SK-N-SH (cell line): ENCODE results near the gene ATG16L1. TPM values are rescaled to one million over a fixed set of nuclear protein-coding genes. Genes with fewer than 3 reads are reported as not detected.

Experiments
- CTCF ChIA-PET: fragments of 300-600, 350-600 bp; formaldehyde crosslinking; extraction: SDS; loops from one replicate; lab custom pipeline; 2021; lab: Yijun Ruan, JAX
- POLR2A ChIA-PET: fragments of 350-600 bp; sonication (Branson Sonifier 250); formaldehyde crosslinking; extraction: SDS; loops from one replicate; lab custom pipeline; 2020; ENCODE audit warnings: antibody characterized with exemption, inconsistent platforms; lab: Yijun Ruan, JAX
- DNase-seq: peaks from one replicate; pipeline ENCODE4 v3.0.0; 2012
- H2AFZ ChIP-seq: fragments of 200-600 bp; sonication (generic); 2 replicates; pipeline ENCODE4 v1.8.1; 2016; ENCODE audit warnings: antibody characterized with exemption, mild to moderate bottlenecking, low read depth
- H3F3A ChIP-seq: fragments of 200-600 bp; sonication (generic); replicated peaks from 2 replicates; pipeline ENCODE3; 2016; ENCODE audit warnings: antibody characterized with exemption, mild to moderate bottlenecking; ENCODE audit not compliant: insufficient read depth
- H3K27ac ChIP-seq, 2 experiments: fragments of 200-500 bp in 1 of 2; fragments of 200-600 bp in 1 of 2; sonication (Bioruptor generic) in 1 of 2; sonication (generic), shearing (Covaris generic) in 1 of 2; 2 replicates each; pipeline versions ENCODE4 v1.5.1 to v1.6.1; 2014 to 2016; ENCODE audit warnings: low read depth in 2 of 2, inconsistent platforms in 1 of 2, low read length in 1 of 2, mild to moderate bottlenecking in 1 of 2, mixed read lengths in 1 of 2
- H3K27me3 ChIP-seq: fragments of 200-600 bp; sonication (generic), shearing (Covaris generic); 2 replicates; pipeline ENCODE4 v1.6.1; 2016; ENCODE audit warnings: mixed run types; ENCODE audit not compliant: insufficient read depth
- H3K36me3 ChIP-seq, 2 experiments: fragments of 200-500 bp in 1 of 2; fragments of 200-600 bp in 1 of 2; sonication (Bioruptor generic) in 1 of 2; sonication (generic) in 1 of 2; replicated peaks in 1 of 2; 2 replicates each; pipeline versions ENCODE3 to v1.5.1; 2014 to 2016; ENCODE audit warnings: low read length in 1 of 2, mild to moderate bottlenecking in 1 of 2; ENCODE audit not compliant: insufficient read depth in 2 of 2, control insufficient read depth in 1 of 2
- H3K4me1 ChIP-seq, 2 experiments: fragments of 200-500 bp in 1 of 2; fragments of 200-600 bp in 1 of 2; sonication (Bioruptor generic) in 1 of 2; sonication (generic), shearing (Covaris generic) in 1 of 2; 2 replicates each; pipeline versions ENCODE4 v1.5.1 to v1.6.1; 2014 to 2016; ENCODE audit warnings: low read depth in 1 of 2, low read length in 1 of 2, mixed run types in 1 of 2; ENCODE audit not compliant: insufficient read depth in 2 of 2, control insufficient read depth in 1 of 2
- H3K4me2 ChIP-seq: fragments of 200-600 bp; sonication (generic), shearing (Covaris generic); 2 replicates; pipeline ENCODE4 v1.6.1; 2017; ENCODE audit warnings: mixed run types
- H3K4me3 ChIP-seq, 2 experiments: fragments of 200-500 bp in 1 of 2; fragments of 200-600 bp in 1 of 2; sonication (Bioruptor generic) in 1 of 2; sonication (generic), shearing (Covaris generic) in 1 of 2; 2 replicates each; pipeline versions ENCODE4 v1.5.1 to v1.8.1; 2014 to 2016; ENCODE audit warnings: low read depth in 2 of 2, inconsistent platforms in 1 of 2, low read length in 1 of 2, mild to moderate bottlenecking in 1 of 2, mixed read lengths in 1 of 2, moderate library complexity in 1 of 2
- H3K79me2 ChIP-seq: fragments of 200-600 bp; sonication (generic); 2 replicates; pipeline ENCODE4 v1.8.1; 2017; ENCODE audit warnings: mild to moderate bottlenecking; ENCODE audit not compliant: insufficient read depth
- H3K9ac ChIP-seq: fragments of 200-600 bp; sonication (generic); 2 replicates; pipeline ENCODE4 v1.6.1; 2017; ENCODE audit warnings: mixed run types
- H3K9me2 ChIP-seq: fragments of 200-600 bp; sonication (generic); 2 replicates; pipeline ENCODE4 v1.6.1; 2017; ENCODE audit warnings: mixed run types
- H3K9me3 ChIP-seq: fragments of 200-600 bp; sonication (generic); 2 replicates; pipeline ENCODE4 v1.6.1; 2017; ENCODE audit warnings: mixed run types, mild to moderate bottlenecking, moderate library complexity
- H4K20me1 ChIP-seq: fragments of 200-600 bp; sonication (generic); 2 replicates; pipeline ENCODE4 v1.6.1; 2017; ENCODE audit warnings: mild to moderate bottlenecking, mixed run types; ENCODE audit not compliant: insufficient read depth
- ELF1 ChIP-seq: IDR thresholded peaks from 2 replicates; pipeline ENCODE4 v1.4.0; 2012
- EZH2phosphoT487 ChIP-seq: fragments of 200-600 bp; sonication (generic); IDR thresholded peaks from 2 replicates; pipeline ENCODE4 v1.6.1; 2017; ENCODE audit warnings: low read depth, mixed run types, mild to moderate bottlenecking, antibody characterized with exemption, moderate library complexity, borderline replicate concordance
- FOXM1 ChIP-seq: IDR thresholded peaks from 2 replicates; pipeline ENCODE4 v1.4.0; 2012; ENCODE audit warnings: low read depth, mild to moderate bottlenecking
- GABPA ChIP-seq: IDR thresholded peaks from 2 replicates; pipeline ENCODE4 v1.4.0; 2012; ENCODE audit warnings: low read depth, mild to moderate bottlenecking
- GATA2 ChIP-seq: sonication (generic); formaldehyde crosslinking; IDR thresholded peaks from 2 replicates; pipeline ENCODE4 v1.5.0; 2020; ENCODE audit warnings: mild to moderate bottlenecking, missing genetic modification reagents
- IRF3 ChIP-seq: fragments of 150-350 bp; IDR thresholded peaks from 2 replicates; pipeline ENCODE4 v1.6.1; 2016; ENCODE audit warnings: mild to moderate bottlenecking, low read depth, low read length
- MEF2A ChIP-seq: IDR thresholded peaks from 2 replicates; pipeline ENCODE4 v1.4.0; 2012; ENCODE audit warnings: low read depth, borderline replicate concordance
- MXI1 ChIP-seq: IDR thresholded peaks from 2 replicates; pipeline ENCODE4 v1.6.1; 2012; ENCODE audit warnings: mild to moderate bottlenecking, low read depth, low read length, improper control_type of control experiment
- NFIC ChIP-seq: IDR thresholded peaks from 2 replicates; pipeline ENCODE4 v1.4.0; 2012; ENCODE audit warnings: borderline replicate concordance
- NRF1 ChIP-seq: IDR thresholded peaks from 2 replicates; pipeline ENCODE4 v1.6.1; 2012; ENCODE audit warnings: low read depth, mild to moderate bottlenecking, low read length
- POLR2AphosphoS5 ChIP-seq: IDR thresholded peaks from 2 replicates; pipeline ENCODE4 v1.6.1; 2012; ENCODE audit warnings: low read depth, low read length
- RAD21 ChIP-seq: IDR thresholded peaks from 2 replicates; pipeline ENCODE4 v1.6.1; 2012; ENCODE audit warnings: mild to moderate bottlenecking, low read length
- RCOR1 ChIP-seq: fragments of 150-350 bp; IDR thresholded peaks from 2 replicates; pipeline ENCODE4 v1.6.1; 2017; ENCODE audit warnings: antibody characterized with exemption, low read length
- RFX5 ChIP-seq: IDR thresholded peaks from 2 replicates; pipeline ENCODE4 v1.6.1; 2012; ENCODE audit warnings: mild to moderate bottlenecking, improper control_type of control experiment, low read length
- RXRA ChIP-seq: IDR thresholded peaks from 2 replicates; pipeline ENCODE4 v1.4.0; 2012; ENCODE audit warnings: low read depth, mild to moderate bottlenecking, borderline replicate concordance
- SIN3A ChIP-seq: IDR thresholded peaks from 2 replicates; pipeline ENCODE4 v1.6.1; 2012; ENCODE audit warnings: low read depth, mild to moderate bottlenecking, low read length, moderate library complexity, borderline replicate concordance
- SMC3 ChIP-seq: IDR thresholded peaks from 2 replicates; pipeline ENCODE4 v1.6.1; 2012; ENCODE audit warnings: low read depth, low read length, improper control_type of control experiment
- TAF1 ChIP-seq: IDR thresholded peaks from 2 replicates; pipeline ENCODE4 v1.6.1; 2012; ENCODE audit warnings: low read depth, mild to moderate bottlenecking, low read length, moderate library complexity, borderline replicate concordance
- TEAD4 ChIP-seq: IDR thresholded peaks from 2 replicates; pipeline ENCODE4 v1.4.0; 2012; ENCODE audit warnings: mild to moderate bottlenecking, borderline replicate concordance; ENCODE audit not compliant: insufficient read depth
- YY1 ChIP-seq: IDR thresholded peaks from 2 replicates; pipeline ENCODE4 v1.4.0; 2012; ENCODE audit warnings: low read depth, mild to moderate bottlenecking
- WGBS: methylation state at CpG from one replicate; pipeline ENCODE4 v1.1.6; 2017; ENCODE audit warnings: low lambda C conversion rate; 5-methylcytosine and 5-hydroxymethylcytosine counted together
- polyA plus RNA-seq, 3 experiments: library from polyadenylated mRNA; depleted of rRNA; stranded (reverse); fragments of >200 nt; gene quantifications; 2 replicates each; pipeline ENCODE4 v1.2.3, GENCODE V29; 2012
- TF ChIP-seq, protein P1 (sequence below): fragments of 200-600 bp; sonication (generic); IDR thresholded peaks from 2 replicates; pipeline ENCODE4 v1.6.1; 2017; ENCODE audit warnings: antibody characterized with exemption, mild to moderate bottlenecking, moderate library complexity
- TF ChIP-seq, protein P2 (sequence below): IDR thresholded peaks from 2 replicates; pipeline ENCODE4 v1.4.0; 2012; ENCODE audit warnings: low read depth, borderline replicate concordance

ATG16L1 gene
- polyA plus RNA-seq, 1 of the 3 experiments (the other 2 are of a cell fraction): 22.2 TPM

- TF ChIP-seq, protein P1, sequence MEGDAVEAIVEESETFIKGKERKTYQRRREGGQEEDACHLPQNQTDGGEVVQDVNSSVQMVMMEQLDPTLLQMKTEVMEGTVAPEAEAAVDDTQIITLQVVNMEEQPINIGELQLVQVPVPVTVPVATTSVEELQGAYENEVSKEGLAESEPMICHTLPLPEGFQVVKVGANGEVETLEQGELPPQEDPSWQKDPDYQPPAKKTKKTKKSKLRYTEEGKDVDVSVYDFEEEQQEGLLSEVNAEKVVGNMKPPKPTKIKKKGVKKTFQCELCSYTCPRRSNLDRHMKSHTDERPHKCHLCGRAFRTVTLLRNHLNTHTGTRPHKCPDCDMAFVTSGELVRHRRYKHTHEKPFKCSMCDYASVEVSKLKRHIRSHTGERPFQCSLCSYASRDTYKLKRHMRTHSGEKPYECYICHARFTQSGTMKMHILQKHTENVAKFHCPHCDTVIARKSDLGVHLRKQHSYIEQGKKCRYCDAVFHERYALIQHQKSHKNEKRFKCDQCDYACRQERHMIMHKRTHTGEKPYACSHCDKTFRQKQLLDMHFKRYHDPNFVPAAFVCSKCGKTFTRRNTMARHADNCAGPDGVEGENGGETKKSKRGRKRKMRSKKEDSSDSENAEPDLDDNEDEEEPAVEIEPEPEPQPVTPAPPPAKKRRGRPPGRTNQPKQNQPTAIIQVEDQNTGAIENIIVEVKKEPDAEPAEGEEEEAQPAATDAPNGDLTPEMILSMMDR: no peak
- no peak for TF ChIP-seq SIN3A
These were observed 34.4 kb downstream of the ATG16L1 start (continued) for GRCh38 chr2:233285921-233286320.

- no peak for DNase-seq
- H3K27ac ChIP-seq: no peak overlapping the region
- no peak for TF ChIP-seq NRF1
- TF ChIP-seq FOXM1: no peak
- TF ChIP-seq GATA2 (CRISPR knock-in tag): no peak
- no peak for TF ChIP-seq EZH2phosphoT487
- no peak for TF ChIP-seq ELF1
- no peak for TF ChIP-seq TEAD4
- no peak for TF ChIP-seq RAD21
- TF ChIP-seq SIN3A: no peak
- no peak for TF ChIP-seq TAF1
- TF ChIP-seq GABPA: no peak
- no peak for TF ChIP-seq YY1
- TF ChIP-seq, protein P2, sequence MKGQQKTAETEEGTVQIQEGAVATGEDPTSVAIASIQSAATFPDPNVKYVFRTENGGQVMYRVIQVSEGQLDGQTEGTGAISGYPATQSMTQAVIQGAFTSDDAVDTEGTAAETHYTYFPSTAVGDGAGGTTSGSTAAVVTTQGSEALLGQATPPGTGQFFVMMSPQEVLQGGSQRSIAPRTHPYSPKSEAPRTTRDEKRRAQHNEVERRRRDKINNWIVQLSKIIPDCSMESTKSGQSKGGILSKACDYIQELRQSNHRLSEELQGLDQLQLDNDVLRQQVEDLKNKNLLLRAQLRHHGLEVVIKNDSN: no peak
- ChIA-PET CTCF (interaction anchor here (1.5 kb wide), 1 partner anchor 8 kb away, joined by 3 read pairs; no protein-coding TSS in a partner anchor), POLR2A (no interaction called here)
- H3F3A ChIP-seq: no peaks in the 10 kb centered on the region
- H3K36me3 ChIP-seq: peaks cover 53 to 70% of the 10 kb centered on the region in 2 experiments
- H3K79me2 ChIP-seq: no peaks in the 10 kb centered on the region
- H3K9me3 ChIP-seq: no peaks in the 10 kb centered on the region
- H3K9me2 ChIP-seq: no peaks in the 10 kb centered on the region
- peaks cover 2 to 7% of the 10 kb centered on the region in 2 experiments; a peak in 1 of 4 replicates for H3K4me1 ChIP-seq
- H3K4me2 ChIP-seq: no peak overlapping the region
- 100% methylated on average over 6 of the region's 6 CpGs for WGBS
- H2AFZ ChIP-seq: no peak overlapping the region
- H3K9ac ChIP-seq: no peak overlapping the region
- H3K27me3 ChIP-seq: no peaks in the 10 kb centered on the region
- H4K20me1 ChIP-seq: no peaks in the 10 kb centered on the region
- no peak overlapping the region for H3K4me3 ChIP-seq
These were observed 36.4 kb downstream of the ATG16L1 start for GRCh38 chr2:233287871-233288270.

GRCh38 chr2:233288663-233289062, 37.2 kb downstream of the ATG16L1 start:
- Histone ChIP-seq H3K4me1 (peaks cover 7 to 8% of the 10 kb centered on the region in 2 experiments; a peak in 1 of 4 replicates), H2AFZ (no peak overlapping the region), H3K9me2 (no peaks in the 10 kb centered on the region), H3K27ac (no peak overlapping the region), H3K4me2 (no peak overlapping the region), H3K9ac (no peak overlapping the region), H3K9me3 (no peaks in the 10 kb centered on the region), H3K27me3 (no peaks in the 10 kb centered on the region), H4K20me1 (no peaks in the 10 kb centered on the region), H3K36me3 (peaks cover 45 to 71% of the 10 kb centered on the region in 2 experiments), H3K79me2 (no peaks in the 10 kb centered on the region), H3F3A (no peaks in the 10 kb centered on the region), H3K4me3 (no peak overlapping the region)
- ChIA-PET CTCF (interaction anchor here (1.0 to 1.5 kb wide), 2 partner anchors 9 to 65 kb away, joined by 3 read pairs; partner anchors contain the start of gene DGKD), POLR2A (no interaction called here)
- DNase-seq: no peak
- TF ChIP-seq SMC3: no peak
- no peak for TF ChIP-seq ELF1
- no peak for TF ChIP-seq POLR2AphosphoS5
- no peak for TF ChIP-seq RXRA
- no peak for TF ChIP-seq YY1
- no peak for TF ChIP-seq SIN3A
- TF ChIP-seq NRF1: no peak
- no peak for TF ChIP-seq RFX5
- no peak for TF ChIP-seq MEF2A
- TF ChIP-seq NFIC: no peak
- no peak for TF ChIP-seq RCOR1
- no peak for TF ChIP-seq TEAD4
- TF ChIP-seq MXI1: no peak
- no peak for TF ChIP-seq FOXM1
- TF ChIP-seq GABPA: no peak
- TF ChIP-seq GATA2 (CRISPR knock-in tag): no peak
- TF ChIP-seq IRF3: no peak
- WGBS: 84% methylated on average over 5 of the region's 5 CpGs
